Measurements from ENCODE around the gene LAMA5.

LAMA5 gene

GRCh38 chr20:62301111-62301668 lies 65.9 kb downstream of the LAMA5 start:
- CTCF ChIA-PET, result interaction anchor here (0.8 to 5.0 kb wide), 16 partner anchors 10 to 493 kb away, joined by 3 to 40 read pairs (median 3); partner anchors contain the start of genes OSBPL2 and RPS21
- no peak for TF ChIP-seq CTCF (IDR thresholded peaks at IDR 0.05; ENCODE audit: control extremely low read depth, extremely low read depth, low read depth, missing control alignments)
- POLR2A ChIA-PET, result no interaction called here
- DNase-seq (ENCODE audit: extremely low spot score), result no peak

GRCh38 chr20:62300319-62300718 lies 66.8 kb downstream of the LAMA5 start:
- CTCF ChIA-PET, result interaction anchor here (0.8 to 5.0 kb wide), 13 partner anchors 9 to 494 kb away, joined by 3 to 40 read pairs (median 3); partner anchors contain the start of genes OSBPL2 and RPS21
- POLR2A ChIA-PET, result no interaction called here
- TF ChIP-seq CTCF (IDR thresholded peaks at IDR 0.05; ENCODE audit: control extremely low read depth, extremely low read depth, low read depth, missing control alignments), result no peak
- no peak for DNase-seq (ENCODE audit: extremely low spot score)

GRCh38 chr20:62299666-62300236 lies 67.4 kb downstream of the LAMA5 start:
- ChIA-PET POLR2A (no interaction called here), CTCF (interaction anchor here (1.5 to 5.0 kb wide), 4 partner anchors 8 to 111 kb away, joined by 4 to 40 read pairs (median 11); partner anchors contain the start of gene RPS21)
- no peak for DNase-seq (ENCODE audit: extremely low spot score)
- no peak for TF ChIP-seq CTCF (IDR thresholded peaks at IDR 0.05; ENCODE audit: control extremely low read depth, extremely low read depth, low read depth, missing control alignments)

- ChIA-PET CTCF (interaction anchor here (1.6 to 3.1 kb wide), 2 partner anchors 7 to 84 kb away, joined by 6 to 14 read pairs; no protein-coding TSS in a partner anchor), POLR2A (no interaction called here)
- TF ChIP-seq CTCF (IDR thresholded peaks at IDR 0.05; ENCODE audit: control extremely low read depth, extremely low read depth, low read depth, missing control alignments), result no peak
- no peak for DNase-seq (ENCODE audit: extremely low spot score)
Observed at GRCh38 chr20:62298577-62299249, 68.4 kb downstream of the LAMA5 start.

GRCh38 chr20:62297449-62298227 lies 69.5 kb downstream of the LAMA5 start:
- CTCF ChIA-PET, result interaction anchor here (1.6 to 2.4 kb wide), 2 partner anchors 85 kb away, joined by 6 to 8 read pairs; no protein-coding TSS in a partner anchor

More at GRCh38 chr20:62297449-62298227, 69.5 kb downstream of the LAMA5 start:
- POLR2A ChIA-PET, result no interaction called here
- DNase-seq (ENCODE audit: extremely low spot score), result no peak
- no peak for TF ChIP-seq CTCF (IDR thresholded peaks at IDR 0.05; ENCODE audit: control extremely low read depth, extremely low read depth, low read depth, missing control alignments)
